ENCODE measurements around the gene APOC3.

Gene APOC3

DNA sequence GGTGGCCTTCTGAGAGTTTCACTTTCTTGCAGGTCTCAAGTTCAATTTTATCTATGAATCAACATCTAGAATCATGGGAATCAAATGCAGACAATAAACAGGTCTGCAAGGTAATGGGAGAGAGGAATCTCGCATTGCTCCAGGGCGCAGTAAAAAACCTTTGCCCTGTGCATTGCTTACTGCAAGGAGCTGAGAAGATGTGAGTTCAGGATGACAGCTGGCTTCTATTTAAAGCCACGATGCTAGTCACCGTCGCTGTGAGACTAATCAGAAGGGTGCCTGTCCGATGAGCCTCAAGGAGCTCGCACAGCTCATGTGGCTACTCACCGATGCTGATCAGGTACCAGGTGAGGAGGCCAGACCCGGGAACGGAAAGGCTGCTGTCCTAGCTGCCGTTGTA is 37.9 kb downstream of the APOC3 start:
- TF ChIP-seq CTCF (IDR thresholded peaks at IDR 0.05; ENCODE audit: borderline replicate concordance, insufficient read depth, low read depth, low read length), result no peak
- no peak overlapping the region for H3K4me3 ChIP-seq (ENCODE audit: low read depth, low read length)

DNA sequence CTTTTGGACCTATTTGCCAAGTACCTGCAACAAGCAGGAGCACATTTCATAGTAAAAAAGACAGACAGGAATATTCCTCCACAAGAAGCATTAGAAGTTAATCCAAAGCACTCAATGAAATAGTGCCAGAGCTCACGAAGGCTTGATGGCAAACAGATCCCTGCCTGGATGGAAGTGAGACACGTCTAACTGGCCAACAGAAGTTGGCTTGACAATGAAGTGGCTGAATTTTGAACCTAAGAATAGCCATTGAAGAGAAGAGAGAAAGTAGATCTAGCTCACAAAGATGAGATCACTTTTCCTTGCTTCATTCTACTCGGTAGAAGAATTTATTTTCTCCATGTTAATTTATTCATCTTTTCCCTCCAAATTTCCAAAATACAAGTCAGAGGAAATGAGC is 38.4 kb downstream of the APOC3 start:
- no peak overlapping the region for H3K4me3 ChIP-seq (ENCODE audit: low read depth, low read length)
- TF ChIP-seq CTCF (IDR thresholded peaks at IDR 0.05; ENCODE audit: borderline replicate concordance, insufficient read depth, low read depth, low read length), result no peak

DNA sequence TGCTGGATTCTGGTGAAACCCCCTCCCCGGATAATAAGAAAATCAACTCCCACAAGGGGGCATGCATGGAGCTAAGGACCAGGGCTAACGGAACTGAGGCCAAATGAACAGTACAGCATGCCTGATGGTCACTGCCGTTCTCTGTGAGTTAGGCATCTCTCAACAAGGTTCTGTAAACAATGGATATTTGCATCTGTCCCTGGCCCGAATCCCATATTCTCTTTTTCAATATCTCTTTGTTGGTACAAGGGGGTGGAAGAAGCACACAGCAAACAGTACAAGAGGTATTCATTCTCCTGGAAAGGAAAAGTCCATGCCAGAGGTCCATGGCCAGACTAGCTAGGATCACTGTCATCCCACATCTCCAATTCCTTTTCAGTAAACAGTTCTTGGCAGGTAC is 39.9 kb downstream of the APOC3 start:
- H3K4me3 ChIP-seq (ENCODE audit: low read depth, low read length), result no peak overlapping the region
- TF ChIP-seq CTCF (IDR thresholded peaks at IDR 0.05; ENCODE audit: borderline replicate concordance, insufficient read depth, low read depth, low read length), result no peak

- no peak overlapping the region for H3K4me3 ChIP-seq (ENCODE audit: low read depth, low read length)
- no peak for TF ChIP-seq CTCF (IDR thresholded peaks at IDR 0.05; ENCODE audit: borderline replicate concordance, insufficient read depth, low read depth, low read length)
These were observed 40.3 kb downstream of the APOC3 start for GRCh38 chr11:116870054-116870453.

- TF ChIP-seq CTCF (IDR thresholded peaks at IDR 0.05; ENCODE audit: borderline replicate concordance, insufficient read depth, low read depth, low read length), result no peak
- H3K4me3 ChIP-seq (ENCODE audit: low read depth, low read length), result no peak overlapping the region
These were observed 41.5 kb downstream of the APOC3 start for GRCh38 chr11:116871248-116871647.

GRCh38 chr11:116873381-116873780 is 43.7 kb downstream of the APOC3 start:
- no peak for TF ChIP-seq CTCF (IDR thresholded peaks at IDR 0.05; ENCODE audit: borderline replicate concordance, insufficient read depth, low read depth, low read length)
- H3K4me3 ChIP-seq (ENCODE audit: low read depth, low read length), result no peak overlapping the region

- no peak overlapping the region for H3K4me3 ChIP-seq (ENCODE audit: low read depth, low read length)
- no peak for TF ChIP-seq CTCF (IDR thresholded peaks at IDR 0.05; ENCODE audit: borderline replicate concordance, insufficient read depth, low read depth, low read length)
These were observed 44.5 kb downstream of the APOC3 start for GRCh38 chr11:116874251-116874650.
